Left ventricle myocardium inferior (tissue), 1 donor: ENCODE measurements around the gene REXO4. TPM values are rescaled to one million over a fixed set of nuclear protein-coding genes. Genes with fewer than 3 reads are reported as not detected.
"Not testable (repeated sequence)": the region's sequence is repeated elsewhere in the genome, so short reads cannot be mapped to it uniquely, and the experiment has no call there.

Experiments used
- DNase-seq: peaks from one replicate; pipeline ENCODE4 v3.0.0-alpha.2; 2020
- H3K27ac ChIP-seq: fragments of 200-600 bp; replicated peaks from 2 replicates; pipeline ENCODE4 v1.8.0; 2021
- H3K27me3 ChIP-seq: fragments of 200-600 bp; 2 replicates; pipeline ENCODE4 v1.8.0; 2021; ENCODE audit warnings: low read depth
- H3K36me3 ChIP-seq: fragments of 200-600 bp; 2 replicates; pipeline ENCODE4 v1.8.0; 2021
- H3K4me1 ChIP-seq: fragments of 200-600 bp; 2 replicates; pipeline ENCODE4 v1.8.0; 2021
- H3K4me3 ChIP-seq: fragments of 200-600 bp; 2 replicates; pipeline ENCODE4 v1.8.0; 2021; ENCODE audit warnings: mild to moderate bottlenecking, moderate library complexity
- H3K9me3 ChIP-seq: fragments of 200-600 bp; replicated peaks from 2 replicates; pipeline ENCODE4 v1.8.0; 2021
- CTCF ChIP-seq: fragments of 200-600 bp; IDR thresholded peaks from 2 replicates; pipeline ENCODE4 v1.8.0; 2021; ENCODE audit warnings: antibody characterized with exemption, mild to moderate bottlenecking, borderline replicate concordance
- intact Hi-C: fragments of 100-400 bp; cut with micrococcal nuclease; formaldehyde crosslinking; loops from one replicate; pipeline ENCODE4 v1.11.0; 2022
- total RNA-seq: library from RNA; stranded (reverse); fragmentation: NEBNext Ultra II Directional; extraction: Animal tissue kit (Norgen Biotek cat#: 25700); gene quantifications from one replicate; pipeline ENCODE4 v1.2.1, GENCODE V29; 2021
- donor health status: DM: no; HTN: yes; CAD: no; lungs with severe emphysema.

The REXO4 gene
- total RNA-seq, 1 donor from 2014 or later: 16.5 TPM

GRCh38 chr9:133397895-133398294 is 19.9 kb downstream of the REXO4 start:
- Histone ChIP-seq H3K27ac (no peak overlapping the region), H3K4me3 (no peak overlapping the region), H3K9me3 (no peaks in the 10 kb centered on the region), H3K4me1 (no peaks in the 10 kb centered on the region), H3K36me3 (peaks cover 4% of the 10 kb centered on the region), H3K27me3 (peaks cover 33% of the 10 kb centered on the region)
- TF ChIP-seq CTCF: no peak
- intact Hi-C loops: no loop called here
- no peak for DNase-seq

GRCh38 chr9:133397370-133397769 is 20.4 kb downstream of the REXO4 start:
- peaks cover 34% of the 10 kb centered on the region for H3K27me3 ChIP-seq
- TF ChIP-seq CTCF: no peak
- peaks cover 4% of the 10 kb centered on the region for H3K36me3 ChIP-seq
- H3K4me1 ChIP-seq: no peaks in the 10 kb centered on the region
- H3K9me3 ChIP-seq: no peaks in the 10 kb centered on the region
- intact Hi-C loops: no loop called here
- H3K4me3 ChIP-seq: no peak overlapping the region
- H3K27ac ChIP-seq: no peak overlapping the region
- DNase-seq: no peak

GRCh38 chr9:133396952-133397351 is 20.9 kb downstream of the REXO4 start:
- TF ChIP-seq CTCF: no peak
- peaks cover 4% of the 10 kb centered on the region for H3K36me3 ChIP-seq
- H3K9me3 ChIP-seq: no peaks in the 10 kb centered on the region
- H3K4me1 ChIP-seq: no peaks in the 10 kb centered on the region
- intact Hi-C loops: no loop called here
- DNase-seq: no peak
- H3K27ac ChIP-seq: no peak overlapping the region
- no peak overlapping the region for H3K4me3 ChIP-seq
- peaks cover 37% of the 10 kb centered on the region for H3K27me3 ChIP-seq

GRCh38 chr9:133394687-133395271 is 23.0 kb downstream of the REXO4 start:
- Histone ChIP-seq H3K4me1 (no peaks in the 10 kb centered on the region), H3K36me3 (no peaks in the 10 kb centered on the region), H3K4me3 (no peak overlapping the region), H3K9me3 (no peaks in the 10 kb centered on the region), H3K27me3 (peaks cover 49% of the 10 kb centered on the region), H3K27ac (no peak overlapping the region)
- no peak for DNase-seq
- no peak for TF ChIP-seq CTCF
- intact Hi-C loops: no loop called here

- H3K4me1 ChIP-seq: no peaks in the 10 kb centered on the region
- H3K4me3 ChIP-seq: no peak overlapping the region
- H3K27ac ChIP-seq: no peak overlapping the region
- H3K27me3 ChIP-seq: peaks cover 55% of the 10 kb centered on the region
- no peak for TF ChIP-seq CTCF
- H3K36me3 ChIP-seq: no peaks in the 10 kb centered on the region
- DNase-seq: no peak
- intact Hi-C loops: no loop called here
- no peaks in the 10 kb centered on the region for H3K9me3 ChIP-seq
Observed at GRCh38 chr9:133393399-133393798, 24.4 kb downstream of the REXO4 start.

- intact Hi-C loops, DNase-seq, H3K27ac ChIP-seq, H3K36me3 ChIP-seq, H3K4me1 ChIP-seq, H3K4me3 ChIP-seq, H3K9me3 ChIP-seq: not testable (repeated sequence)
- H3K27me3 ChIP-seq: peaks cover 55% of the 10 kb centered on the region
Observed at GRCh38 chr9:133392308-133392707, 25.5 kb downstream of the REXO4 start.

GRCh38 chr9:133391449-133391848 is 26.4 kb downstream of the REXO4 start:
- H3K4me3 ChIP-seq, H3K4me1 ChIP-seq, H3K9me3 ChIP-seq, DNase-seq, H3K36me3 ChIP-seq, intact Hi-C loops, H3K27ac ChIP-seq: not testable (repeated sequence)
- H3K27me3 ChIP-seq: peaks cover 55% of the 10 kb centered on the region
